HepG2 (cell line): Measurements from ENCODE around the gene HOXC12. TPM values are rescaled to one million over a fixed set of nuclear protein-coding genes. Genes with fewer than 3 reads are reported as not detected.

ENCODE experiments used
- ATAC-seq: fragments of 200-7000 bp; cut with Tn5 transposase; 3 replicates; pipeline ENCODE4 v1.9.1; 2020; ENCODE audit warnings: mild to moderate bottlenecking, moderate library complexity
- BruUV-seq: library from RNA; stranded (reverse); fragments of 400-500 nt; replicated peaks from 2 replicates; lab custom pipeline; 2021; lab: Mats Ljungman, UMichigan
- CTCF ChIA-PET: fragments of 300-600 bp; formaldehyde crosslinking; extraction: SDS; loops from one replicate; lab custom pipeline; 2021; ENCODE audit warnings: low total read pairs, inconsistent platforms, low intra/inter-chr PET ratio; lab: Yijun Ruan, JAX
- POLR2A ChIA-PET: fragments of 350-600 bp; sonication (Branson Sonifier 250); formaldehyde crosslinking; loops from one replicate; lab custom pipeline; 2020; ENCODE audit warnings: antibody characterized with exemption, inconsistent platforms; lab: Yijun Ruan, JAX
- DNase-seq: peaks from one replicate; pipeline ENCODE4 v3.0.0-alpha.2; 2015; ENCODE audit warnings: low spot score
- FAIRE-seq: peaks from 3 replicates; lab custom pipeline; 2011; peaks lifted over from hg19 to GRCh38; lab: Jason Lieb, UNC
- H2AFZ ChIP-seq: one replicate; pipeline ENCODE4 v1.6.1; 2011; ENCODE audit warnings: low read length, inconsistent platforms
- H3K27ac ChIP-seq: fragments of 300-600 bp; 3 replicates; pipeline ENCODE4 v1.8.0; 2011; ENCODE audit warnings: mixed run types, mild to moderate bottlenecking, mixed read lengths, low read length, inconsistent platforms; ENCODE audit not compliant: insufficient read depth; ENCODE audit errors: extremely low read length
- H3K27me3 ChIP-seq, 2 experiments: fragments of 200-600 bp in 1 of 2; 2 replicates in 1 of 2; 3 replicates in 1 of 2; pipeline versions ENCODE4 v1.6.0 to v1.8.0; 2011; ENCODE audit warnings: low read length in 2 of 2, mild to moderate bottlenecking in 2 of 2, moderate library complexity in 2 of 2, inconsistent platforms in 1 of 2; ENCODE audit not compliant: insufficient read depth in 2 of 2, control insufficient read depth in 1 of 2
- H3K36me3 ChIP-seq, 2 experiments: fragments of 200-600 bp in 1 of 2; replicated peaks in 1 of 2; 2 replicates in 1 of 2; 3 replicates in 1 of 2; pipeline versions ENCODE4 v1.5.1 to v1.8.0; 2011; ENCODE audit warnings: low read length in 2 of 2, inconsistent platforms in 1 of 2; ENCODE audit not compliant: insufficient read depth in 2 of 2, control insufficient read depth in 1 of 2
- H3K4me1 ChIP-seq: 2 replicates; pipeline ENCODE4 v1.5.1; 2012; ENCODE audit warnings: low read length, inconsistent platforms; ENCODE audit not compliant: insufficient read depth
- H3K4me2 ChIP-seq: 2 replicates; pipeline ENCODE4 v1.6.0; 2011; ENCODE audit warnings: low read depth, low read length, inconsistent platforms
- H3K4me3 ChIP-seq, 3 experiments: fragments of 200-600 bp in 1 of 3; sonication (generic), shearing (Covaris generic) in 1 of 3; replicated peaks in 1 of 3; 2 replicates each; pipeline ENCODE4 v1.5.1; 2011 to 2016; ENCODE audit warnings: low read length in 3 of 3, inconsistent platforms in 2 of 3, low read depth in 2 of 3, mild to moderate bottlenecking in 2 of 3, control low read depth in 1 of 3, mixed read lengths in 1 of 3; ENCODE audit not compliant: insufficient read depth in 1 of 3
- H3K79me2 ChIP-seq: one replicate; pipeline ENCODE4 v1.6.1; 2011; ENCODE audit warnings: low read length, inconsistent platforms; ENCODE audit not compliant: insufficient read depth
- H3K9ac ChIP-seq: 2 replicates; pipeline ENCODE4 v1.6.0; 2011; ENCODE audit warnings: mild to moderate bottlenecking, low read depth, low read length, inconsistent platforms; ENCODE audit not compliant: insufficient read depth
- H3K9me3 ChIP-seq: 2 replicates; pipeline ENCODE4 v1.5.1; 2012; ENCODE audit warnings: mild to moderate bottlenecking, low read length
- H4K20me1 ChIP-seq: 2 replicates; pipeline ENCODE4 v1.6.0; 2011; ENCODE audit warnings: inconsistent platforms, mild to moderate bottlenecking, low read length, moderate library complexity; ENCODE audit not compliant: insufficient read depth
- ELF4 ChIP-seq: sonication (generic); formaldehyde crosslinking; IDR thresholded peaks from 2 replicates; pipeline ENCODE4 v1.5.0; 2020; ENCODE audit warnings: missing genetic modification reagents, mild to moderate bottlenecking, moderate library complexity, borderline replicate concordance
- GMEB1 ChIP-seq: sonication (generic); formaldehyde crosslinking; IDR thresholded peaks from 2 replicates; pipeline ENCODE4 v1.5.1; 2020; ENCODE audit warnings: missing genetic modification reagents, mild to moderate bottlenecking, borderline replicate concordance
- MAFG ChIP-seq: sonication (generic); formaldehyde crosslinking; IDR thresholded peaks from 2 replicates; pipeline ENCODE4 v1.5.1; 2020; ENCODE audit warnings: mild to moderate bottlenecking, missing genetic modification reagents
- MED1 ChIP-seq: sonication (generic); formaldehyde crosslinking; IDR thresholded peaks from 2 replicates; pipeline ENCODE4 v1.4.0; 2020; ENCODE audit warnings: missing genetic modification reagents
- REST ChIP-seq, 2 experiments: IDR thresholded peaks; 2 replicates each; pipeline ENCODE4 v1.6.1; 2011 to 2012; ENCODE audit warnings: low read length in 2 of 2, borderline replicate concordance in 1 of 2, low read depth in 1 of 2, mild to moderate bottlenecking in 1 of 2, moderate library complexity in 1 of 2
- RFX5 ChIP-seq: IDR thresholded peaks from 2 replicates; pipeline ENCODE4 v1.6.1; 2011; ENCODE audit warnings: low read depth, low read length, improper control_type of control experiment
- TOE1 ChIP-seq: sonication (generic); formaldehyde crosslinking; IDR thresholded peaks from 2 replicates; pipeline ENCODE4 v1.4.0; 2020; ENCODE audit warnings: mild to moderate bottlenecking, missing genetic modification reagents
- U2AF1 ChIP-seq: fragments of 200-400 bp; formaldehyde crosslinking; optimal IDR thresholded peaks from 2 replicates; pipeline ENCODE3; 2017; ENCODE audit warnings: mild to moderate bottlenecking, low read depth, low read length
- ZBTB49 ChIP-seq: sonication (generic); formaldehyde crosslinking; IDR thresholded peaks from 2 replicates; pipeline ENCODE4 v1.4.0; 2020; ENCODE audit warnings: missing genetic modification reagents, borderline replicate concordance
- ZNF224 ChIP-seq: sonication (generic); formaldehyde crosslinking; IDR thresholded peaks from 2 replicates; pipeline ENCODE4 v1.5.0; 2020; ENCODE audit warnings: mild to moderate bottlenecking, missing genetic modification reagents
- ZSCAN5A ChIP-seq: sonication (generic); formaldehyde crosslinking; IDR thresholded peaks from 2 replicates; pipeline ENCODE4 v1.8.0; 2022; ENCODE audit warnings: mild to moderate bottlenecking, missing genetic modification reagents, borderline replicate concordance
- WGBS: methylation state at CpG from one replicate; pipeline ENCODE4 v1.1.6; 2017; ENCODE audit warnings: low lambda C conversion rate; 5-methylcytosine and 5-hydroxymethylcytosine counted together
- in situ Hi-C: cut with HindIII; loops from 2 replicates; pipeline ENCODE4 v1.10.0; 2017; ENCODE audit warnings: low pct_unique_long_range_greater_than_20kb; ENCODE audit not compliant: extremely low pct_ligation_motif_present
- intact Hi-C: fragments of 100-400 bp; cut with micrococcal nuclease; formaldehyde crosslinking; loops from one replicate; pipeline ENCODE4 v1.10.0; 2022; ENCODE audit not compliant: unreplicated experiment
- polyA plus RNA-seq, 8 experiments: library from polyadenylated mRNA; depleted of rRNA in 3 of 8; stranded (reverse) in 7 of 8; unstranded in 1 of 8; fragments of >200 nt; fragmentation: Illumina TruSeq in 4 of 8; extraction: Trizol in 4 of 8; gene quantifications; 2 replicates each; pipeline versions ENCODE4 v1.2.1 to v1.2.3, GENCODE V29; 2011 to 2016; ENCODE audit warnings: low read depth in 4 of 8, missing spikeins in 1 of 8, mixed read lengths in 1 of 8; ENCODE audit not compliant: insufficient read depth in 1 of 8
- total RNA-seq, 5 experiments: library from RNA; depleted of rRNA; stranded (reverse); fragments of >200 nt; fragmentation: Illumina TruSeq; extraction: Trizol; gene quantifications; 2 replicates each; pipeline ENCODE4 v1.2.3, GENCODE V29; 2016; ENCODE audit warnings: low read depth in 1 of 5

HOXC12 gene
- total and polyA plus RNA-seq, 2 of the 13 experiments (the other 11 are each of a cell fraction or from before 2014, with no cell fraction given): not detected

GRCh38 chr12:53998900-53999236, 44.2 kb downstream of the HOXC12 start:
- 72% methylated on average over 13 of the region's 13 CpGs for WGBS
- FAIRE-seq: no peak
- intact Hi-C loops (no loop called here), in situ Hi-C loops (loop anchor here (10.0 kb wide), 1 partner anchor 376 kb away; no protein-coding TSS in a partner anchor)
- H3K4me3 ChIP-seq: no peak overlapping the region
- no peaks in the 10 kb centered on the region for H3K9me3 ChIP-seq
- H3K27ac ChIP-seq: no peak overlapping the region
- no peaks in the 10 kb centered on the region for H4K20me1 ChIP-seq
- ATAC-seq: no peak
- H3K4me1 ChIP-seq: peaks cover 35% of the 10 kb centered on the region
- H3K36me3 ChIP-seq: no peaks in the 10 kb centered on the region
- no peak overlapping the region for H2AFZ ChIP-seq
- no peak for TF ChIP-seq ELF4 (CRISPR knock-in tag)
- TF ChIP-seq RFX5: no peak
- TF ChIP-seq GMEB1 (CRISPR knock-in tag): no peak
- no peak for TF ChIP-seq REST (IDR thresholded peaks at IDR 0.05; ENCODE audit: borderline replicate concordance in 1 of 2, low read depth in 1 of 2, low read length in 2 of 2)
- TF ChIP-seq U2AF1: no peak
- TF ChIP-seq ZBTB49 (CRISPR knock-in tag): no peak
- no peak for TF ChIP-seq MED1 (CRISPR knock-in tag)
- TF ChIP-seq ZNF224 (CRISPR knock-in tag): no peak
- no peak for TF ChIP-seq ZSCAN5A (CRISPR knock-in tag)
- no peak for TF ChIP-seq MAFG (CRISPR knock-in tag)
- no peak for TF ChIP-seq TOE1 (CRISPR knock-in tag)
- ChIA-PET POLR2A (no interaction called here), CTCF (no interaction called here)
- peaks cover 7 to 65% of the 10 kb centered on the region in 2 experiments for H3K27me3 ChIP-seq
- no peak for DNase-seq
- H3K4me2 ChIP-seq: no peak overlapping the region
- H3K79me2 ChIP-seq: no peaks in the 10 kb centered on the region
- no TSS peak for BruUV-seq
- H3K9ac ChIP-seq: no peak overlapping the region
